ENCODE data around the gene CDO1. TPM values are rescaled to one million over a fixed set of nuclear protein-coding genes. Genes with fewer than 3 reads are reported as not detected.

Gene CDO1
- total and polyA plus RNA-seq, 2 of the 8 experiments (the other 6 are each of a cell fraction or from before 2014, with no cell fraction given): 26.1 to 29.5 TPM

DNA sequence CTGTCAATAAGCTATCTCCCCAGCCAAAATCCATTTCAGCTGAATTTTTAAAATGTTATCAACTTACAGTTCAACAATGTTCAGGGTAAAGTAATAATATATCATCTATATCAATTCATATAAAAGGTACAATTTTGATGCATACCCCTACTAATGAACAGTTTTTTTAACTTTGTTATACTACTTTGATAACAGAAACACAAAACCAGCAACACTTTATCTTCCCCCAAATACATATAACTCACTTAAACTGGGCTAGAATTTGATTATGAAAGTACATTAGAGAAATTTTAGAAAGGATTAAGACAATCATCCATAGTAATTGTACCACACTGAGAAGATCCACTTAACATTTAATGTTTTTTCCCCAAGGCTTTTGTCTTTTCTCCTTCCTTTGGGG is 5.1 kb downstream of the CDO1 start (continued):
- no peak for TF ChIP-seq HDAC6 (IDR thresholded peaks at IDR 0.05; ENCODE audit: low read depth, low read length)
- no peak for TF ChIP-seq JUND (IDR thresholded peaks at IDR 0.05; ENCODE audit: low read length)
- TF ChIP-seq CBX8 (IDR thresholded peaks at IDR 0.05; ENCODE audit: borderline replicate concordance, low read depth, low read length): no peak
